Measurements from ENCODE around the gene SV2B. TPM values are rescaled to one million over a fixed set of nuclear protein-coding genes. Genes with fewer than 3 reads are reported as not detected.

SV2B gene
- total RNA-seq, 1 donor from 2014 or later, result 0.87 TPM

DNA sequence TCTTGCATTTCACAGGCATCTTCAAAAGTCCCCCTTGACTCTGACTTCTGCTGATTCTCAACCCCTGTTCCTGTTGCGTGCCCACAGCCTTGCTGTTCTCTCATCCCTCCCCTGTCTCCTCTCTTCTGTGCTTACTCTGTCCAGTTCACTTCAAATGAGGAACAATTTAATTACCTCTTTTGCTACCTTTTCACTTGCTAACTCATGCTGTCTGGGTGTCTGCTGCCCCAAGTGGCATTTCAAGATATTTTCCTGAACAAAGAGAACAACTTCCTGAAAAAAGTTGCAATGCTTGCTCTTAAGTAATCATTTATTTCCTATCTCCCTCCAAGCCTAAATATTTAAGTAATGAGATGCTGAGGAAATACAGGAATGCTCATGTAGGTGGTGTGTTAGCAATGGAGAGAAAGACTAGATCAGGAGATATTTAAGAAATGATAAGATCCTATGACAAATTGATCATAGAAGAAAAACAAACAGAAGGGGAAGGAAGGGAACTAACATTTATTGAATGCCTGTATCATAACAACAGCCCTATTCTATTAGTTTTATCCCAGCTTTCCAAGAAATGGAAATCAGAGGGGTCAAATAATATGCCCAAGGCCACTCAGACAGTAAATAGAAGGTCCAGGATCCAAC, 42.2 kb downstream of the SV2B start:
- no peaks in the 10 kb centered on the region for H3K36me3 ChIP-seq
- no peaks in the 10 kb centered on the region for H3K9me3 ChIP-seq
- TF ChIP-seq, protein P1, sequence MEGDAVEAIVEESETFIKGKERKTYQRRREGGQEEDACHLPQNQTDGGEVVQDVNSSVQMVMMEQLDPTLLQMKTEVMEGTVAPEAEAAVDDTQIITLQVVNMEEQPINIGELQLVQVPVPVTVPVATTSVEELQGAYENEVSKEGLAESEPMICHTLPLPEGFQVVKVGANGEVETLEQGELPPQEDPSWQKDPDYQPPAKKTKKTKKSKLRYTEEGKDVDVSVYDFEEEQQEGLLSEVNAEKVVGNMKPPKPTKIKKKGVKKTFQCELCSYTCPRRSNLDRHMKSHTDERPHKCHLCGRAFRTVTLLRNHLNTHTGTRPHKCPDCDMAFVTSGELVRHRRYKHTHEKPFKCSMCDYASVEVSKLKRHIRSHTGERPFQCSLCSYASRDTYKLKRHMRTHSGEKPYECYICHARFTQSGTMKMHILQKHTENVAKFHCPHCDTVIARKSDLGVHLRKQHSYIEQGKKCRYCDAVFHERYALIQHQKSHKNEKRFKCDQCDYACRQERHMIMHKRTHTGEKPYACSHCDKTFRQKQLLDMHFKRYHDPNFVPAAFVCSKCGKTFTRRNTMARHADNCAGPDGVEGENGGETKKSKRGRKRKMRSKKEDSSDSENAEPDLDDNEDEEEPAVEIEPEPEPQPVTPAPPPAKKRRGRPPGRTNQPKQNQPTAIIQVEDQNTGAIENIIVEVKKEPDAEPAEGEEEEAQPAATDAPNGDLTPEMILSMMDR (IDR thresholded peaks at IDR 0.05), result peak; percentile 43
- ATAC-seq, result peak; percentile 61
- DNase-seq, result no peak
- peaks cover 8% of the 10 kb centered on the region for H3K27me3 ChIP-seq
- no peak overlapping the region for H3K4me3 ChIP-seq
- intact Hi-C loops (cut with DNase I), result no loop called here
- H3K4me1 ChIP-seq, result no peaks in the 10 kb centered on the region
- H3K27ac ChIP-seq, result no peak overlapping the region

DNA sequence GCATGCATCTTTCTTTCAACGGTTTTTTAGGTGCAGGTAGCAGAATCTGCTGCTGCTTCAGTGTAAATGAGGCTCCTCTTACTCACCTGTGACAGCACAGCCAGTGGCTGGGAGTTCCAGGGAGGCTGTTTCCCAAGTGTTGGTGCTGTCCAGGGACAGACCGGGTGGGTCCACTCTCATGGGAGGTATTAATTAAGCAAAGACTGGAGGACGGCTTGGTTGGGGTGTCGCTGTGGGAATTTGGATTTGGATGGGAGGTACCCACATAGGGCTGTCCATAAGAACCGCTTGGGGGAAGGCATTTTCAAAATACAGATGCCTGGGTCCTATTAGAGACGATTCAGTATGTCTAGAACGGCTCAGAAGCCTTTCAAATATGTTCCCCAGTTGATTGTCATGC, 42.9 kb downstream of the SV2B start:
- peaks cover 11% of the 10 kb centered on the region for H3K27me3 ChIP-seq
- no peak for DNase-seq
- ATAC-seq, result no peak
- H3K9me3 ChIP-seq, result no peaks in the 10 kb centered on the region
- TF ChIP-seq, protein P1 (IDR thresholded peaks at IDR 0.05), result no peak
- no peak overlapping the region for H3K4me3 ChIP-seq
- H3K36me3 ChIP-seq, result no peaks in the 10 kb centered on the region
- H3K4me1 ChIP-seq, result no peaks in the 10 kb centered on the region
- intact Hi-C loops (cut with DNase I), result no loop called here
- H3K27ac ChIP-seq, result no peak overlapping the region

DNA sequence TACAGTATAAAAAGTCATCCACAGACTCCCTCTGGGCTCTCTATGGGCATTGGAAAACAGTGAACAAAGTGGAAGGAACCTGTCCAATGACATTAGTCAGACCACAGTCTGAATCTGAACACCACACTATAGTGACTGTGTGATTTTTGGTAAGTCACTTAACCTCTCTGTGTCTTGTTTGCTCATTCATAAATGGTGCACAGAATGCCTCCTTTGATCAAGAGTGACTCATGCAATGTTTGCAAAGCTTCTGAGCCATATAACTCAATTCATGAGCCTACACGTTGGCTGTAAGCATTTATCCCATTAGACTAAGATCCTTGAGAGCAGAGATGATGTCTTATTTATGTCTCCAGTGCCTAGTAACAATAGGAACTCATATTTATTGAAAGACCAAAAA, 46.7 kb downstream of the SV2B start:
- DNase-seq, result no peak
- Histone ChIP-seq H3K27ac (no peak overlapping the region), H3K4me1 (no peaks in the 10 kb centered on the region), H3K4me3 (no peak overlapping the region), H3K27me3 (peaks cover 11% of the 10 kb centered on the region), H3K9me3 (no peaks in the 10 kb centered on the region), H3K36me3 (no peaks in the 10 kb centered on the region)
- intact Hi-C loops (cut with DNase I), result no loop called here
- TF ChIP-seq, protein P1 (IDR thresholded peaks at IDR 0.05), result no peak
- no peak for ATAC-seq

DNA sequence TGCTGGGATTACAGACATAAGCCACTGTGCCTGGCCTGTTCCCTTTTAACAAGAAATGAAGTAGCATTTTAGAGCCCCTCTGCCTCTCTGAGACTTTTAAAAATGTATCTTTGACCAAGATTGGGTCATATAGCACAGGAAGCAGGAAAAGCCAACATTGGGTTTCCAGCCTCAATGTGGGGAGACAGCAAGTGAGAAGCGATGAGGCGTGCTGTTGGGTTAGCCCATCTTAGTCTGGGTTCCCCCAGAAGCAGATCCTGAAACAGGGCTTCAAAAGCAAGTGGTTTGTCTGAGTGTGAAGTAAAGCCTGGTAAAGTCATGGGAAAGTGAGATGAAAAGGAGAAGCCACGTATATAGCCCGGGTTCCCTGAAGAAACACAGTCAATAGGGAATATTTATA, 48.2 kb downstream of the SV2B start:
- ATAC-seq (no peak), DNase-seq (no peak)
- Histone ChIP-seq H3K4me3 (no peak overlapping the region), H3K27me3 (peaks cover 11% of the 10 kb centered on the region), H3K4me1 (no peaks in the 10 kb centered on the region), H3K36me3 (no peaks in the 10 kb centered on the region), H3K9me3 (no peaks in the 10 kb centered on the region), H3K27ac (no peak overlapping the region)
- intact Hi-C loops (cut with DNase I), result no loop called here
- TF ChIP-seq, protein P1 (IDR thresholded peaks at IDR 0.05), result no peak

DNA sequence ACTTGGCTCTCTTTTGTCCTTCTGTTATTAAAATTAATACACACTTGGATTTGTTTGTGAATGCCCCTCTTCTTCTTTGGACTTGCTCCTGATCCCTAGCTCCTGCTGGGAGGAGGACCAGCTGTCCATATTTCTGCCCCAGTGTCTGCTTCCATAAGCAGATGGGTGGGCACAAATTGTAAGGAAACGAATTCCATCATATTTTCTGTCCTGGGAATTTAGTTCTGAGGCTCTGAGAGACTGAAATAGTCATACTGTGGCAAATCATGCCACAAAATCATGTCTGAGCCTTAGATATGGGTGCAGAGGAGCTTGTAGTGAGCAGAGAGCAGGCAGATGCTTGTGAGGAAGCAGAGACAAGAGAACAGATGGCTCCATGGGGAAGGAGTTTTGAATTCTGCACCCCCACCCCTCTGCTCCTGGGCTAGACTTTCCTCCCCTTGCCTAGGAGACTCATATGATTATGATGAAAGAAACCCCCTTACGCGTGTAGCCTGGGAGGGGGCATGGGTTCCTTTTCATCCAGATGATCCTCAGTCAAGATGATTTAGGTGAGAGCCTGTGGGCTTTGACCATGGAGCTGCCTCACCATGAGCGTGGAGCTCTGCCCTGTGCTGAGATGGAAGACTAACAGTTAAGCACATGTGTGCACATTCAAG, 50.6 kb downstream of the SV2B start:
- intact Hi-C loops (cut with DNase I), result loop anchor here (10.0 kb wide), 1 partner anchor 64 kb away; no protein-coding TSS in a partner anchor
- TF ChIP-seq, protein P1 (IDR thresholded peaks at IDR 0.05), result no peak
- no peak for ATAC-seq
- no peak overlapping the region for H3K4me3 ChIP-seq
- H3K27ac ChIP-seq, result no peak overlapping the region
- H3K4me1 ChIP-seq, result no peaks in the 10 kb centered on the region
- no peaks in the 10 kb centered on the region for H3K9me3 ChIP-seq
- H3K27me3 ChIP-seq, result peaks cover 26% of the 10 kb centered on the region
- no peaks in the 10 kb centered on the region for H3K36me3 ChIP-seq
- DNase-seq, result no peak

Measured in upper lobe of right lung (tissue), 1 donor.